MG63 (cell line): ENCODE results near the gene HOXD1. TPM values are rescaled to one million over a fixed set of nuclear protein-coding genes. Genes with fewer than 3 reads are reported as not detected.

Experiments used
- DNase-seq: peaks from one replicate; pipeline ENCODE4 v3.0.0-alpha.2; 2020
- H3K27me3 ChIP-seq: fragments of 250-450 bp; sonication (Bioruptor Pico); 2 replicates; pipeline ENCODE4 v1.5.1; 2020; ENCODE audit warnings: mild to moderate bottlenecking, moderate library complexity
- H3K36me3 ChIP-seq: fragments of 250-450 bp; sonication (Bioruptor Pico); 2 replicates; pipeline ENCODE4 v1.5.1; 2020; ENCODE audit warnings: mild to moderate bottlenecking, moderate library complexity
- H3K4me3 ChIP-seq: fragments of 250-450 bp; sonication (Bioruptor Pico); 2 replicates; pipeline ENCODE4 v1.5.1; 2020; ENCODE audit warnings: mild to moderate bottlenecking, moderate library complexity
- H3K9me3 ChIP-seq: fragments of 250-450 bp; sonication (Bioruptor Pico); 2 replicates; pipeline ENCODE4 v1.5.1; 2020; ENCODE audit warnings: mild to moderate bottlenecking, moderate library complexity
- total RNA-seq: library from RNA; depleted of rRNA; stranded (reverse); fragments of >200 nt; shearing (Covaris generic); gene quantifications from 2 replicates; pipeline ENCODE4 v1.2.3, GENCODE V29; 2014; ENCODE audit warnings: low replicate concordance

The HOXD1 gene
- total RNA-seq, 1 experiment from 2014 or later, result 0.20 TPM

DNA sequence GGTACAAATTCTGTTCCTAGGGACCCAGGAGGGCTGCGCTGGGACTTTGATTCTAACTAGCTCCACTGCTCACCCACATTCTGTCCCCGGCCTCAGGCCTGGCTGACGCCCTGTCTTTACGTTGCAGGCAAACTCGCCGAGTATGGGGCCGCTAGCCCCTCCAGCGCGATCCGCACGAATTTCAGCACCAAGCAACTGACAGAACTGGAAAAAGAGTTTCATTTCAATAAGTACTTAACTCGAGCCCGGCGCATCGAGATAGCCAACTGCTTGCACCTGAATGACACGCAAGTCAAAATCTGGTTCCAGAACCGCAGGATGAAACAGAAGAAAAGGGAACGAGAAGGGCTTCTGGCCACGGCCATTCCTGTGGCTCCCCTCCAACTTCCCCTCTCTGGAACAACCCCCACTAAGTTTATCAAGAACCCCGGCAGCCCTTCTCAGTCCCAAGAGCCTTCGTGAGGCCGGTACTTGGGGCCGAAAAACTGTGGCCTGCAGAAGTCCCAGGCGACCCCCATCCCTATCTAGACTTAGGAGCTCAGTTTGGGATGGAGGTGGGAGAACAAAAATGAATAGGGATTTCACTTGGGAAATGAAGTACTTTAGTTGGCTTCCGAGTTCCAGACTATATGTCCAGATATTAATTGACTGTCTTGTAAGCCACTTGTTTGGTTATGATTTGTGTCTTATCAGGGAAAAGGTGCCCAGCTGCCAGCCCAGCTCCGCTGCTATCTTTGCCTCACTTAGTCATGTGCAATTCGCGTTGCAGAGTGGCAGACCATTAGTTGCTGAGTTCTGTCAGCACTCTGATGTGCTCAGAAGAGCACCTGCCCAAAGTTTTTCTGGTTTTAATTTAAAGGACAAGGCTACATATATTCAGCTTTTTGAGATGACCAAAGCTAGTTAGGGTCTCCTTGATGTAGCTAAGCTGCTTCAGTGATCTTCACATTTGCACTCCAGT lies 1.5 kb downstream of the HOXD1 start:
- H3K4me3 ChIP-seq, result no peak overlapping the region
- no peaks in the 10 kb centered on the region for H3K9me3 ChIP-seq
- peaks cover 7% of the 10 kb centered on the region for H3K27me3 ChIP-seq
- DNase-seq, result no peak
- no peaks in the 10 kb centered on the region for H3K36me3 ChIP-seq

DNA sequence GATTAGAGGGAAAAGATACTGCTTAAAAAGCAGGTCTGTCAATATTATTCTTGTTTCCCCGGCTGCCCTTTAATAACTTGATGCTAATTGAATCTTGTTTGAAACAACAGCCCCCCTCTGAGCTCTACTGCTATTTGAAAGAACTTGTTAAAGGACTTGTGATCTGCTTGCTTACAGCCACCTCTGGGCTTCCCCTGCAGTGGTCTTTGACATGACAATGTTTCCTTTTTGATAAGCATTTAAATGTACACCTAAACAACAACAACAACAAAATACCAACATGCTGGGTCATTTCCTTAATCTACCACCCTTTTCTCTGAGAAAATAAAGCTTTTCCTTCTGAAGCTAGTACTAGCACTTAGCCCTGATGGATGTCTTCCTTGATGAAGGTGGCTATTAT lies 3.9 kb downstream of the HOXD1 start:
- H3K4me3 ChIP-seq, result no peak overlapping the region
- no peaks in the 10 kb centered on the region for H3K9me3 ChIP-seq
- no peak for DNase-seq
- peaks cover 7% of the 10 kb centered on the region for H3K27me3 ChIP-seq
- no peaks in the 10 kb centered on the region for H3K36me3 ChIP-seq

DNA sequence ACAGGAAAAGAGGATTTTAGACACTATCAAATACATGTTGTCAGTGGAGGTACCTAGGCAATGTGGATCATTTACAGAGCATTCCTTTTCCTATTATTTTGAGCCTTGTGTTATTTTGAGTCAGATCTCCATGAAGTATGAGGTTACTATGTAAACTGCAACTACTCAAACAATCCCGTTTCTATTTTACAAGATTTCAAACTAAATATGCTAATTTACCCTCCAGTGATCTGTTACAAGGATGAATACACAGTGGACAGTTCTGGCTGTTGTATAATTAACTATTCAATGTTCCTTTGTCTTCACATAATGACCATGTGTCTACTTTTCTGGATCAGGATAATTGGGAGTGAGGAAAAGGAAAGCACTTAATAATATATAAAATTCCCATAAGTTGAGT lies 4.6 kb downstream of the HOXD1 start:
- DNase-seq, result no peak
- H3K27me3 ChIP-seq, result peaks cover 7% of the 10 kb centered on the region
- no peaks in the 10 kb centered on the region for H3K36me3 ChIP-seq
- H3K9me3 ChIP-seq, result no peaks in the 10 kb centered on the region
- no peak overlapping the region for H3K4me3 ChIP-seq

GRCh38 chr2:176199902-176200301 lies 11.4 kb downstream of the HOXD1 start:
- no peaks in the 10 kb centered on the region for H3K9me3 ChIP-seq
- no peak for DNase-seq
- H3K27me3 ChIP-seq, result no peaks in the 10 kb centered on the region
- H3K4me3 ChIP-seq, result no peak overlapping the region
- H3K36me3 ChIP-seq, result no peaks in the 10 kb centered on the region

DNA sequence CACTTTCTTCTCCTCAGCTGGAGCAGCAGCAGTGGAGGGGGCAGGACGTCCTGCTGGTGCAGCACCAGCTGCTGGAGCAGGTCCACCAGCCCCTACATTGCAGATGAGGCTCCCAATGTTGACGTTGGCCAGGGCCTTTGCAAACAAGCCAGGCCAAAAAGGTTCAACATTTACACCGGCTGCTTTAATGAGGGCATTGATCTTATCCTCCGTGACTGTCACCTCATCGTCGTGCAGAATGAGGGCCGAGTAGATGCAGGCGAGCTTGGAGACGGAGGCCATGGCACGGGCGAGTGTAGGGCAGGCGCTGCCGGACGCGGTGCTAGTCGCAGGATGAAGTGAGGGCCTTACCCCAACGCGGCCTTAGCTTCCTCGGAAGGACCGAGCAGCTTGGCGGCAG lies 12.5 kb downstream of the HOXD1 start:
- no peak for DNase-seq
- Histone ChIP-seq H3K9me3 (no peaks in the 10 kb centered on the region), H3K4me3 (no peak overlapping the region), H3K36me3 (no peaks in the 10 kb centered on the region), H3K27me3 (no peaks in the 10 kb centered on the region)

- Histone ChIP-seq H3K4me3 (no peak overlapping the region), H3K27me3 (no peaks in the 10 kb centered on the region), H3K36me3 (no peaks in the 10 kb centered on the region), H3K9me3 (no peaks in the 10 kb centered on the region)
- no peak for DNase-seq
Observed at GRCh38 chr2:176202491-176202890, 14.0 kb downstream of the HOXD1 start.

GRCh38 chr2:176205126-176205525 lies 16.7 kb downstream of the HOXD1 start:
- no peaks in the 10 kb centered on the region for H3K36me3 ChIP-seq
- DNase-seq, result no peak
- H3K27me3 ChIP-seq, result no peaks in the 10 kb centered on the region
- no peaks in the 10 kb centered on the region for H3K9me3 ChIP-seq
- no peak overlapping the region for H3K4me3 ChIP-seq

DNA sequence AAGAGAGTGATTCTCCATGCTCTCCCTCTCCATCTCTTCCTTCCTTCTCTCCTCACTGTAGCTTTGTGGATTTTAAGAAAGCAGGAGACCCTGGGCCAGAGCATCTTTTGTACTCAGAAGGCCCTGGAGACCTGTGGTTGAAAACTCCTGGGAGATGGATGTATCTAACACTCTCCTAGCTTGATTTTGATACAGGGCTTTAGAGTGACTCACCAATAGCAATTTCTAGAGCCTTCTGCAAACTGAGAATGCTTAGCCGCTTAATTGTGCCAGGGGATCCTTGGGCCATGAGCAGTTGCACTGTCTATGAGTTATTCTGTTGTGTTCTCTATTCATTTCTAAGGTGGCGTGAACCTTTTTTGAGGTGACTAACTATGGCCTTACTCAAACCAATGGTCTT lies 17.7 kb downstream of the HOXD1 start:
- Histone ChIP-seq H3K27me3 (no peaks in the 10 kb centered on the region), H3K9me3 (no peaks in the 10 kb centered on the region), H3K4me3 (no peak overlapping the region), H3K36me3 (no peaks in the 10 kb centered on the region)
- no peak for DNase-seq

DNA sequence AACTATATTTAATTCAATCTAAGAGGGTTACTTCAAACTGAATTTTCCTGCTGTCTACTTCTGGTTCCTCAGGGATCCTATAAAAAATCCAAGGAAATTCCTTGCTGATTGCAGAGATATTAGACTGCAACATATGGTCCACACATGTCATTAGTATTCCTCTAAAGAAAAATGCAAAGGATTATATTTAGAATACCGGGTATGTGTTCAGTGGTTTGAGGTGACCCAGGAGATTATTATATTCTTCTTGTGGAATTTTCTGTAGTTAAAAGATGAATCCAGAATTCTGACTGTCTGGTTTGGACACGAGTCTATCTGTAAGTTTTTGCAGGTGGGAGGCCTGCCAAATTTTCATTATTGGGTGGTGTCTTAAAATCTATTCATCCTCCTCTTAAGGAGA lies 18.2 kb downstream of the HOXD1 start:
- Histone ChIP-seq H3K27me3 (no peaks in the 10 kb centered on the region), H3K9me3 (no peaks in the 10 kb centered on the region), H3K4me3 (no peak overlapping the region), H3K36me3 (no peaks in the 10 kb centered on the region)
- no peak for DNase-seq

- Histone ChIP-seq H3K9me3 (no peaks in the 10 kb centered on the region), H3K27me3 (no peaks in the 10 kb centered on the region), H3K36me3 (no peaks in the 10 kb centered on the region), H3K4me3 (no peak overlapping the region)
- DNase-seq, result no peak
Observed at GRCh38 chr2:176211110-176211509, 22.6 kb downstream of the HOXD1 start.

DNA sequence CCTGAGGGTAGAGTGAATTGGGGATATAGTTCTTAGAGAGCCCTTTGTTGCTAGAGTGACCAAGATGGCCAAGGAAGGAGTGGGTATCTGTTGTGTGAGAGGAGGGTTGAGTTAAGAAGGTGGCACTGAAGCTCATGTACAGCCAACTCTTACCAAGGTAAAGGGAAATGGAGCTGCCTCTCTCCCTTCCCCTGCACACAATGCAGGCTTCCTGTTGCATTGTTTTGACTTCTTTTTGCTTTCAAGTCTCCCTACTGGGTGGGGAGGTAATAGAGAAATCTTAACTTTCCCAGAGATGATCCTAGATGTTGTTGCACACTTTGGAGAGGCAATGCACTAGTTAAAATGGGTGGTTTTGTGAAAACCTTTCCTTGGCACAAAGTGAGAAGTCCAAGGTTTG lies 23.8 kb downstream of the HOXD1 start:
- H3K4me3 ChIP-seq, result no peak overlapping the region
- H3K9me3 ChIP-seq, result no peaks in the 10 kb centered on the region
- DNase-seq, result no peak
- no peaks in the 10 kb centered on the region for H3K36me3 ChIP-seq
- H3K27me3 ChIP-seq, result no peaks in the 10 kb centered on the region

DNA sequence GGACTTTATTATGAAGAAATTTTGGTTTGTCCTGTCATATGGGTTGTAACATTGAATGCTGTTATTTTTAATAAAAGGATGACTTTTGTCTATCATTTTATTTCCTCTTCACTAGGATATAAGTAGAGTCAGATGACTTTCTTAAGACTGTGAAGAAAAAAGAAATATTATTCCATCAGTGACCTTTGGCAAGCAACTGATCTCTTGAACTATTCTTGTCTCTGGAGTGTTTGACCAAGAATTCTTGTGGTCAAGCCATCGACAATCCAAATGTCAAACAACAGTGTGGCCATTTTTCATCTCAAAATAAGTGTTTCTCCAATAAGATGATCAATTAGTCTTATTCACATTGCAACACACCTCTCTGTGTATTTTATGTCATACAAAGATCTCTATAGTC lies 24.9 kb downstream of the HOXD1 start:
- no peak overlapping the region for H3K4me3 ChIP-seq
- H3K9me3 ChIP-seq, result no peaks in the 10 kb centered on the region
- H3K27me3 ChIP-seq, result no peaks in the 10 kb centered on the region
- no peak for DNase-seq
- H3K36me3 ChIP-seq, result no peaks in the 10 kb centered on the region

DNA sequence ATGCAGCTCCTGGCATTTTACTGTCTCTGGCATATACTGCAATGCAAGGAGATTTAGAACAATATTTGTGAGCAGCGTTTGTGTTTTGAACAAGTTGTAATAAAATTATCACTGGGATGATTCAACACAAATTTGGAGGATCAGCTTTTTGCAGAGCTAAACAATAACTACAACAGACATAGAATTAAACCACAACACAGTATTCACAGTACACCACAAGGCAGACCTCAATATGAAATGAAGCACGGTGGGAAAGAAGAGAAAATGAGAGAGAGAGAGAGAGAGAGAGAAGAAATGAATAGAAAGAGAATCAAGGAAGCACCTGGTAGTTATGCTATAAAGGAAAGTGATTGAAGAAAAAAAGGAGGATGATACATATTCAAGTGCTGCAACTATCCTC lies 39.4 kb downstream of the HOXD1 start:
- Histone ChIP-seq H3K27me3 (no peaks in the 10 kb centered on the region; the same call in 1 of the 2 replicates), H3K36me3 (no peaks in the 10 kb centered on the region), H3K4me3 (no peak overlapping the region), H3K9me3 (no peaks in the 10 kb centered on the region)
- no peak for DNase-seq

DNA sequence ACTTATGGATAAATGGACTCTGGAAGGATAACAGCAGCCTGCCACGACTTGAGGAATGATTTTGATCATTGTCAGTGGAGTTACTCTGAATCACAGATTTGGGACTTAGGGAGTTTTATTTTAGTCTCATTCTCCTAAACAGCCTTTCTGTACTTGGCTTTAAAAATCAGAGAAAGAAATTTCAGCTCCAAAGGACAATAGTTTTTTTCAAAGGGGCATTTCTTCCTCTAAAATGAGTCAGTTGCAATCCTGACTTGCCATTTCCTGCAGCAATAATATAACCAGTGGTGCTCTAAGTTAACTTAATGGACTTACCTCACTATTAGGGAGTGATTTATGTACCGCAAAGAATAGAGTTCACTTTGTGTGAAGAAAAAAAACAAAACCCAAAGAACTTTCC lies 45.7 kb downstream of the HOXD1 start:
- Histone ChIP-seq H3K9me3 (no peaks in the 10 kb centered on the region), H3K4me3 (no peak overlapping the region), H3K27me3 (no peaks in the 10 kb centered on the region), H3K36me3 (no peaks in the 10 kb centered on the region)
- no peak for DNase-seq

DNA sequence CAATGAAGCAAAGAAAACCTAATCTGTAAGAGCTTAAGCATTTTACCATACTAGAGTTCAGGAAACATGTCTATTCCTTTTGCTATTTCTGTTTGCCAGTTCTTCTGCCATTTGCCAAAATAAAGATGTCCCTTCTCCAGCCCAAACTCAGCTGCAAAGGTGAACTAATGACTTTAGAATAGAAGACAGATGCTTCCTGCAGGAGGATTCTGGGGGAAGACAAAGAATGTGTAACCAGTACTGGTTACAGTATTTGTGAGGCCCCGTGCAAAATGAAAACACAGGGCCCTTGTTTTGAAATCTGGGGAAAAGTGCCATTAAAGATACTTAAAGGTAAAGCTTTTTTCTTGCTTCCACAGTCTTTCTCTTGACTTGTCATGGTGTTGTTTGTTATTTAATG lies 46.5 kb downstream of the HOXD1 start:
- Histone ChIP-seq H3K36me3 (no peaks in the 10 kb centered on the region), H3K9me3 (no peaks in the 10 kb centered on the region), H3K4me3 (no peak overlapping the region), H3K27me3 (no peaks in the 10 kb centered on the region)
- DNase-seq, result no peak

- no peaks in the 10 kb centered on the region for H3K27me3 ChIP-seq
- DNase-seq, result no peak
- H3K36me3 ChIP-seq, result no peaks in the 10 kb centered on the region
- H3K9me3 ChIP-seq, result no peaks in the 10 kb centered on the region
- H3K4me3 ChIP-seq, result no peak overlapping the region
Observed at GRCh38 chr2:176237456-176237855, 49.0 kb downstream of the HOXD1 start.

GRCh38 chr2:176239031-176239430 lies 50.6 kb downstream of the HOXD1 start:
- no peak overlapping the region for H3K4me3 ChIP-seq
- no peaks in the 10 kb centered on the region for H3K9me3 ChIP-seq
- H3K27me3 ChIP-seq, result no peaks in the 10 kb centered on the region
- H3K36me3 ChIP-seq, result no peaks in the 10 kb centered on the region
- DNase-seq, result no peak

- Histone ChIP-seq H3K9me3 (no peaks in the 10 kb centered on the region), H3K4me3 (no peak overlapping the region), H3K36me3 (no peaks in the 10 kb centered on the region), H3K27me3 (no peaks in the 10 kb centered on the region)
- DNase-seq, result no peak
Observed at GRCh38 chr2:176240301-176240700, 51.8 kb downstream of the HOXD1 start.
